ENCODE data around the gene RFXAP. TPM values are rescaled to one million over a fixed set of nuclear protein-coding genes. Genes with fewer than 3 reads are reported as not detected.

The RFXAP gene
- polyA plus RNA-seq, 1 donor from 2014 or later, result 14.2 TPM

DNA sequence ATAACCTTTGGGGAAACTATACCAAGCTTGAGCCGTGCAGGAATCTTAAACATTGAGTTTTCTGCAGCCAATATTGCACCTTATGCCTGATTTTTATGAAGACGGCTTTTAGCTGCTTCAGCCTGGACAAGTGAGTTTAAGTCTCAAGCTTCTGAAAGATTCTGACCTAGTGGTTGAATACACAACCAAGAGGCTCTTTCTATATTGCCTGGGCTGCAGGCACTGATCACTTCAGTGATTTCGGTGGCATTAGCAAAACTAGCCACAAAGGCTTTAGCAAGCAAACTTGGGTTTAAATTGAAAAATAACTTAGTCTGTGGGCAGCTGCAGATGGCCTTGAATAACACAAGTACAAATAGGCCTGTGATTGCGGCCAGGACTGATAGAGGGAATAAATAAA lies 29.3 kb upstream of the RFXAP start:
- Histone ChIP-seq H3K4me3 (ENCODE audit: low read length) (no peak overlapping the region), H3K9ac (ENCODE audit: low read length) (no peak overlapping the region), H2AFZ (ENCODE audit: low read depth, low read length) (no peak overlapping the region), H3K27me3 (ENCODE audit: insufficient read depth, low read depth, low read length) (no peaks in the 10 kb centered on the region), H3K9me2 (ENCODE audit: insufficient read depth, low read length) (no peaks in the 10 kb centered on the region), H3K9me3 (ENCODE audit: low read length) (no peaks in the 10 kb centered on the region), H3K36me3 (ENCODE audit: insufficient read depth, low read length) (no peaks in the 10 kb centered on the region), H3K79me2 (replicated peaks; ENCODE audit: insufficient read depth, low read length) (no peaks in the 10 kb centered on the region), H4K20me1 (ENCODE audit: insufficient read depth) (no peaks in the 10 kb centered on the region), H3F3A (ENCODE audit: insufficient read depth, low read length, poor library complexity, severe bottlenecking) (no peaks in the 10 kb centered on the region), H3K4me2 (ENCODE audit: low read length) (no peak overlapping the region), H3K27ac (ENCODE audit: low read length) (no peak overlapping the region)
- TF ChIP-seq POLR2AphosphoS5 (IDR thresholded peaks at IDR 0.05), result no peak
- TF ChIP-seq RAD21 (conservative IDR thresholded peaks at IDR 0.05), result no peak
- TF ChIP-seq SMC3 (conservative IDR thresholded peaks at IDR 0.05; ENCODE audit: poor library complexity), result no peak
- no peak for TF ChIP-seq EZH2 (IDR thresholded peaks at IDR 0.05; ENCODE audit: borderline replicate concordance, insufficient read depth, low read length, poor library complexity, severe bottlenecking)
- TF ChIP-seq, protein P1, sequence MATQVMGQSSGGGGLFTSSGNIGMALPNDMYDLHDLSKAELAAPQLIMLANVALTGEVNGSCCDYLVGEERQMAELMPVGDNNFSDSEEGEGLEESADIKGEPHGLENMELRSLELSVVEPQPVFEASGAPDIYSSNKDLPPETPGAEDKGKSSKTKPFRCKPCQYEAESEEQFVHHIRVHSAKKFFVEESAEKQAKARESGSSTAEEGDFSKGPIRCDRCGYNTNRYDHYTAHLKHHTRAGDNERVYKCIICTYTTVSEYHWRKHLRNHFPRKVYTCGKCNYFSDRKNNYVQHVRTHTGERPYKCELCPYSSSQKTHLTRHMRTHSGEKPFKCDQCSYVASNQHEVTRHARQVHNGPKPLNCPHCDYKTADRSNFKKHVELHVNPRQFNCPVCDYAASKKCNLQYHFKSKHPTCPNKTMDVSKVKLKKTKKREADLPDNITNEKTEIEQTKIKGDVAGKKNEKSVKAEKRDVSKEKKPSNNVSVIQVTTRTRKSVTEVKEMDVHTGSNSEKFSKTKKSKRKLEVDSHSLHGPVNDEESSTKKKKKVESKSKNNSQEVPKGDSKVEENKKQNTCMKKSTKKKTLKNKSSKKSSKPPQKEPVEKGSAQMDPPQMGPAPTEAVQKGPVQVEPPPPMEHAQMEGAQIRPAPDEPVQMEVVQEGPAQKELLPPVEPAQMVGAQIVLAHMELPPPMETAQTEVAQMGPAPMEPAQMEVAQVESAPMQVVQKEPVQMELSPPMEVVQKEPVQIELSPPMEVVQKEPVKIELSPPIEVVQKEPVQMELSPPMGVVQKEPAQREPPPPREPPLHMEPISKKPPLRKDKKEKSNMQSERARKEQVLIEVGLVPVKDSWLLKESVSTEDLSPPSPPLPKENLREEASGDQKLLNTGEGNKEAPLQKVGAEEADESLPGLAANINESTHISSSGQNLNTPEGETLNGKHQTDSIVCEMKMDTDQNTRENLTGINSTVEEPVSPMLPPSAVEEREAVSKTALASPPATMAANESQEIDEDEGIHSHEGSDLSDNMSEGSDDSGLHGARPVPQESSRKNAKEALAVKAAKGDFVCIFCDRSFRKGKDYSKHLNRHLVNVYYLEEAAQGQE (IDR thresholded peaks at IDR 0.05; ENCODE audit: borderline replicate concordance), result no peak
- no peak for TF ChIP-seq EP300 (conservative IDR thresholded peaks at IDR 0.05; ENCODE audit: poor library complexity, severe bottlenecking)
- TF ChIP-seq, protein P2, sequence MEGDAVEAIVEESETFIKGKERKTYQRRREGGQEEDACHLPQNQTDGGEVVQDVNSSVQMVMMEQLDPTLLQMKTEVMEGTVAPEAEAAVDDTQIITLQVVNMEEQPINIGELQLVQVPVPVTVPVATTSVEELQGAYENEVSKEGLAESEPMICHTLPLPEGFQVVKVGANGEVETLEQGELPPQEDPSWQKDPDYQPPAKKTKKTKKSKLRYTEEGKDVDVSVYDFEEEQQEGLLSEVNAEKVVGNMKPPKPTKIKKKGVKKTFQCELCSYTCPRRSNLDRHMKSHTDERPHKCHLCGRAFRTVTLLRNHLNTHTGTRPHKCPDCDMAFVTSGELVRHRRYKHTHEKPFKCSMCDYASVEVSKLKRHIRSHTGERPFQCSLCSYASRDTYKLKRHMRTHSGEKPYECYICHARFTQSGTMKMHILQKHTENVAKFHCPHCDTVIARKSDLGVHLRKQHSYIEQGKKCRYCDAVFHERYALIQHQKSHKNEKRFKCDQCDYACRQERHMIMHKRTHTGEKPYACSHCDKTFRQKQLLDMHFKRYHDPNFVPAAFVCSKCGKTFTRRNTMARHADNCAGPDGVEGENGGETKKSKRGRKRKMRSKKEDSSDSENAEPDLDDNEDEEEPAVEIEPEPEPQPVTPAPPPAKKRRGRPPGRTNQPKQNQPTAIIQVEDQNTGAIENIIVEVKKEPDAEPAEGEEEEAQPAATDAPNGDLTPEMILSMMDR (IDR thresholded peaks at IDR 0.05; ENCODE audit: poor library complexity, severe bottlenecking), result no peak
- no peak for TF ChIP-seq TAF1 (IDR thresholded peaks at IDR 0.05; ENCODE audit: low read depth)
- TF ChIP-seq MXI1 (conservative IDR thresholded peaks at IDR 0.05; ENCODE audit: poor library complexity, severe bottlenecking), result no peak

DNA sequence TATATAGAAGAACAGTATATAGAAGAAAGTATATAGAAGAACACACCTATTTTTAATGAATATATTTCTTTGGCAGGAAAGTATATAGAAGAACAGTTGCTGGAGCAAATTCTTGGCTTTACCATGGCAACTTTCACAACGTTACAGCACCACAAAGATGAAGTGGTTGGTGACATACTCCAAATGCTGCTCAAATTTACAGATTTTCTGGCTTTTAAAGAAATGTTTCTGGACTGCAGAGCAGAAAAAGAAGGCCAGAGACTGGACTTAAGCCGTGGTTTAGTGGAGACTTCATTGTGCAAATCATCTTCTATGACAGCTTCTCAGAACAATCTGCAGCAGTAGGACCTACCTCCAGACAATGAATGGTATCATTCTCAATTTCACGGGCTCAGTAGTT lies 24.3 kb upstream of the RFXAP start:
- H3K27me3 ChIP-seq (ENCODE audit: insufficient read depth, low read depth, low read length), result no peaks in the 10 kb centered on the region
- no peaks in the 10 kb centered on the region for H3K9me3 ChIP-seq (ENCODE audit: low read length)
- H3F3A ChIP-seq (ENCODE audit: insufficient read depth, low read length, poor library complexity, severe bottlenecking), result no peaks in the 10 kb centered on the region
- no peaks in the 10 kb centered on the region for H3K36me3 ChIP-seq (ENCODE audit: insufficient read depth, low read length)
- H3K4me3 ChIP-seq (ENCODE audit: low read length), result no peak overlapping the region
- H2AFZ ChIP-seq (ENCODE audit: low read depth, low read length), result no peak overlapping the region
- no peak for TF ChIP-seq SMC3 (conservative IDR thresholded peaks at IDR 0.05; ENCODE audit: poor library complexity)
- no peak for TF ChIP-seq MXI1 (conservative IDR thresholded peaks at IDR 0.05; ENCODE audit: poor library complexity, severe bottlenecking)
- TF ChIP-seq EP300 (conservative IDR thresholded peaks at IDR 0.05; ENCODE audit: poor library complexity, severe bottlenecking), result no peak
- TF ChIP-seq TAF1 (IDR thresholded peaks at IDR 0.05; ENCODE audit: low read depth), result no peak
- TF ChIP-seq, protein P2 (IDR thresholded peaks at IDR 0.05; ENCODE audit: poor library complexity, severe bottlenecking), result no peak
- TF ChIP-seq POLR2AphosphoS5 (IDR thresholded peaks at IDR 0.05), result no peak
- no peak for TF ChIP-seq RAD21 (conservative IDR thresholded peaks at IDR 0.05)
- TF ChIP-seq, protein P1 (IDR thresholded peaks at IDR 0.05; ENCODE audit: borderline replicate concordance), result no peak
- no peak for TF ChIP-seq EZH2 (IDR thresholded peaks at IDR 0.05; ENCODE audit: borderline replicate concordance, insufficient read depth, low read length, poor library complexity, severe bottlenecking)
- no peaks in the 10 kb centered on the region for H3K9me2 ChIP-seq (ENCODE audit: insufficient read depth, low read length)
- no peaks in the 10 kb centered on the region for H4K20me1 ChIP-seq (ENCODE audit: insufficient read depth)
- no peak overlapping the region for H3K9ac ChIP-seq (ENCODE audit: low read length)
- H3K27ac ChIP-seq (ENCODE audit: low read length), result no peak overlapping the region
- H3K79me2 ChIP-seq (replicated peaks; ENCODE audit: insufficient read depth, low read length), result no peaks in the 10 kb centered on the region
- no peak overlapping the region for H3K4me2 ChIP-seq (ENCODE audit: low read length)
